ENCODE data around the gene AP1S3.

Gene AP1S3

GRCh38 chr2:223724861-223725260, 112.5 kb downstream of the AP1S3 start:
- DNase-seq (ENCODE audit: low read depth in 2 of 2): no peak

DNA sequence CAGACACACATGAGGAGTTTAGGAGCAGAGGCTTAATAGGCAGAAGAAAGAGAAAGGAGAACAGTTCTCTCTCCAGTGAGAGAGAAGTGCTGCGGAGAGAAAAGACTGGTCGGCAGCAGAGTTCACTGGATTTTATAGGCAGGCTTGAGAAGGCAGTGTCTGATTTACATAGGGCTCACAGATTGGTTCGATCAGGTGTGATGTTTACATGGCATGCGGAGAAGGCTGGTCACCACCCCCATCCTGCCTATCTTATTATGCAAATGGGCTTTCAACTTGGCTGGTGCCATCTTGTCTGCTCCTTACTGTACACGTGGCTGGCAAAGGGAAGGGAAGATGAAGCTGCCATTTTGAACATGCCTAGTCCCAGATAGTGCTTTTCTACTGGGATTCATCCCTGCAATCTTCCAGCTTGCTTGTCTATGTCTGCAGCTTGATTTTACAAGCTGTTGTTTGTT, 113.4 kb downstream of the AP1S3 start:
- no peak for DNase-seq (ENCODE audit: low read depth in 2 of 2)

DNA sequence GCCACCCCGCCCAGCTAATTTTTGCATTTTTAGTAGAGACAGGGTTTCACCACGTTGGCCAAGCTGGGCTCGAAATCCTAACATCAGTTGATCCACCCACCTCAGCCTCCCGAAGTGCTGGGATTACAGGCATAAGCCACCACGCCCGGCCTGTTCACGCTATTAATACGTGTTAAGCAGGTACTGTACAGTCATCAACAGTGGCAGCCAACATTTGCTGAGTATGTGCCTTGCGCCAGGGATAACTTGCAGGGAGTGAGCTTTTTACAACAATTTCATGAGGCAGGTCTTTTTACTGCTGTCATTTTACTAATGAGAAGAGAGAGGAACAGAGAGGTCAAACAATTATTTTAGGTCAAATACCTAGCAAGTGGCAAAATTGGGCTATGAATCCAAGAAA, 115.2 kb downstream of the AP1S3 start:
- no peak for DNase-seq (ENCODE audit: low read depth in 2 of 2)

GRCh38 chr2:223721746-223722145, 115.6 kb downstream of the AP1S3 start:
- no peak for DNase-seq (ENCODE audit: low read depth in 2 of 2)

- DNase-seq (ENCODE audit: low read depth in 2 of 2): no peak
Observed at GRCh38 chr2:223720367-223720766, 117.0 kb downstream of the AP1S3 start.

- DNase-seq (ENCODE audit: low read depth in 2 of 2): no peak
Observed at GRCh38 chr2:223712642-223713041, 124.7 kb downstream of the AP1S3 start.

- no peak for DNase-seq (ENCODE audit: low read depth in 2 of 2)
Observed at GRCh38 chr2:223711596-223712326, 125.6 kb downstream of the AP1S3 start.
